Measurements from ENCODE around the gene ELMO3.

ELMO3 gene

GRCh38 chr16:67249178-67250044 lies 50.5 kb downstream of the ELMO3 start (continued):
- TF ChIP-seq ZNF791 (tag by site-specific recombination; IDR thresholded peaks at IDR 0.05) (no peak), SP3 (tag by site-specific recombination; IDR thresholded peaks at IDR 0.05) (no peak), OSR2 (tag by site-specific recombination; IDR thresholded peaks at IDR 0.05) (no peak), ZNF398 (tag by site-specific recombination; IDR thresholded peaks at IDR 0.05) (peak; percentile 29; the same call in 1 of the 2 replicates), ZNF660 (tag by site-specific recombination; IDR thresholded peaks at IDR 0.05) (no peak), ZFHX2 (tag by site-specific recombination; conservative IDR thresholded peaks at IDR 0.05) (peak; percentile 7; the same call in 1 of the 2 replicates), KLF9 (tag by site-specific recombination; IDR thresholded peaks at IDR 0.05; ENCODE audit: low read depth) (peak; percentile 55), ZNF692 (tag by site-specific recombination; IDR thresholded peaks at IDR 0.05) (0 out of 2 replicates have a peak, but pooled peaks have one; percentile 10), ZNF362 (tag by site-specific recombination; IDR thresholded peaks at IDR 0.05) (no peak), ZNF549 (tag by site-specific recombination; IDR thresholded peaks at IDR 0.05) (no peak), ZSCAN18 (tag by site-specific recombination; IDR thresholded peaks at IDR 0.05) (no peak), ZNF76 (tag by site-specific recombination; IDR thresholded peaks at IDR 0.05; ENCODE audit: borderline replicate concordance, low read depth) (peak; percentile 83), ZBTB49 (tag by site-specific recombination; IDR thresholded peaks at IDR 0.05; ENCODE audit: low read depth) (no peak), PBX3 (CRISPR knock-in tag; IDR thresholded peaks at IDR 0.05) (no peak), TSHZ1 (tag by site-specific recombination; IDR thresholded peaks at IDR 0.05; ENCODE audit: borderline replicate concordance) (no peak), ZSCAN30 (tag by site-specific recombination; IDR thresholded peaks at IDR 0.05) (no peak), ZNF639 (tag by site-specific recombination; IDR thresholded peaks at IDR 0.05) (no peak), ZNF707 (tag by site-specific recombination; IDR thresholded peaks at IDR 0.05) (no peak), ZXDB (tag by site-specific recombination; IDR thresholded peaks at IDR 0.05) (0 out of 2 replicates have a peak, but pooled peaks have one; percentile 22), ZNF10 (tag by site-specific recombination; IDR thresholded peaks at IDR 0.05) (no peak), YY1 (tag by site-specific recombination; IDR thresholded peaks at IDR 0.05) (no peak), SP2 (tag by site-specific recombination; IDR thresholded peaks at IDR 0.05) (peak; percentile 62)
